ENCODE data around the gene COL18A1.
"Not testable (repeated sequence)": the region's sequence is repeated elsewhere in the genome, so short reads cannot be mapped to it uniquely, and the experiment has no call there.

DNA sequence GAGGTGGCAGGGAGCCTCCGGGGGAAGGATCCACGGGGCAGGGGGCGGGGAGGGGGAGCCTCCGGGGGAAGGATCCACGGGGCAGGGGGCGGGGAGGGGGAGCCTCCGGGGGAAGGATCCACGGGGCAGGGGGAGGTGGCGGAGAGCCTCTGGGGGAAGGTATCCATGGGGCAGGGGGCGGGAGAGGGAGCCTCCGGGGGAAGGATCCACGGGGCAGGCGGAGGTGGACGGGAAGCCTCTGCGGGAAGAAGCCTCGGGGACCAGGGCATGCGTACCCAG is 126.1 kb downstream of the COL18A1 start:
- TF ChIP-seq, protein P1, sequence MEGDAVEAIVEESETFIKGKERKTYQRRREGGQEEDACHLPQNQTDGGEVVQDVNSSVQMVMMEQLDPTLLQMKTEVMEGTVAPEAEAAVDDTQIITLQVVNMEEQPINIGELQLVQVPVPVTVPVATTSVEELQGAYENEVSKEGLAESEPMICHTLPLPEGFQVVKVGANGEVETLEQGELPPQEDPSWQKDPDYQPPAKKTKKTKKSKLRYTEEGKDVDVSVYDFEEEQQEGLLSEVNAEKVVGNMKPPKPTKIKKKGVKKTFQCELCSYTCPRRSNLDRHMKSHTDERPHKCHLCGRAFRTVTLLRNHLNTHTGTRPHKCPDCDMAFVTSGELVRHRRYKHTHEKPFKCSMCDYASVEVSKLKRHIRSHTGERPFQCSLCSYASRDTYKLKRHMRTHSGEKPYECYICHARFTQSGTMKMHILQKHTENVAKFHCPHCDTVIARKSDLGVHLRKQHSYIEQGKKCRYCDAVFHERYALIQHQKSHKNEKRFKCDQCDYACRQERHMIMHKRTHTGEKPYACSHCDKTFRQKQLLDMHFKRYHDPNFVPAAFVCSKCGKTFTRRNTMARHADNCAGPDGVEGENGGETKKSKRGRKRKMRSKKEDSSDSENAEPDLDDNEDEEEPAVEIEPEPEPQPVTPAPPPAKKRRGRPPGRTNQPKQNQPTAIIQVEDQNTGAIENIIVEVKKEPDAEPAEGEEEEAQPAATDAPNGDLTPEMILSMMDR (IDR thresholded peaks at IDR 0.05) = not testable (repeated sequence)
- not testable (repeated sequence) for TF ChIP-seq POLR2AphosphoS5, POLR2A (IDR thresholded peaks at IDR 0.05)
